ENCODE data around the gene CCND1.

- no peak for TF ChIP-seq PHF8 (IDR thresholded peaks at IDR 0.05; ENCODE audit: borderline replicate concordance, low read length)
- TF ChIP-seq, protein P1, sequence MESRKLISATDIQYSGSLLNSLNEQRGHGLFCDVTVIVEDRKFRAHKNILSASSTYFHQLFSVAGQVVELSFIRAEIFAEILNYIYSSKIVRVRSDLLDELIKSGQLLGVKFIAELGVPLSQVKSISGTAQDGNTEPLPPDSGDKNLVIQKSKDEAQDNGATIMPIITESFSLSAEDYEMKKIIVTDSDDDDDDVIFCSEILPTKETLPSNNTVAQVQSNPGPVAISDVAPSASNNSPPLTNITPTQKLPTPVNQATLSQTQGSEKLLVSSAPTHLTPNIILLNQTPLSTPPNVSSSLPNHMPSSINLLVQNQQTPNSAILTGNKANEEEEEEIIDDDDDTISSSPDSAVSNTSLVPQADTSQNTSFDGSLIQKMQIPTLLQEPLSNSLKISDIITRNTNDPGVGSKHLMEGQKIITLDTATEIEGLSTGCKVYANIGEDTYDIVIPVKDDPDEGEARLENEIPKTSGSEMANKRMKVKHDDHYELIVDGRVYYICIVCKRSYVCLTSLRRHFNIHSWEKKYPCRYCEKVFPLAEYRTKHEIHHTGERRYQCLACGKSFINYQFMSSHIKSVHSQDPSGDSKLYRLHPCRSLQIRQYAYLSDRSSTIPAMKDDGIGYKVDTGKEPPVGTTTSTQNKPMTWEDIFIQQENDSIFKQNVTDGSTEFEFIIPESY (CRISPR knock-in tag; IDR thresholded peaks at IDR 0.05) = no peak
Observed at GRCh38 chr11:69652999-69653398, 12.0 kb downstream of the CCND1 start.
